Measurements from ENCODE around the gene ALOX12.
A peak's percentile ranks its signal among the peaks of the same experiment; 100 is the strongest.

ALOX12 gene

GRCh38 chr17:7027335-7027734 is 31.5 kb downstream of the ALOX12 start:
- DNase-seq (ENCODE audit: insufficient read length, low spot score) (no peak), FAIRE-seq (no peak)
- TF ChIP-seq POLR2A (IDR thresholded peaks at IDR 0.05; ENCODE audit: low read depth, low read length) (no peak), SPI1 (IDR thresholded peaks at IDR 0.05; ENCODE audit: low read depth, low read length) (no peak), TAF1 (IDR thresholded peaks at IDR 0.05; ENCODE audit: low read depth, low read length) (no peak), PAX5 (IDR thresholded peaks at IDR 0.05; ENCODE audit: insufficient read depth, low read length, severe bottlenecking) (no peak), POU2F2 (IDR thresholded peaks at IDR 0.05; ENCODE audit: low read depth, low read length) (no peak), POLR2AphosphoS5 (IDR thresholded peaks at IDR 0.05; ENCODE audit: low read depth, low read length) (no peak)

GRCh38 chr17:7029096-7029495 is 33.2 kb downstream of the ALOX12 start:
- FAIRE-seq (no peak), DNase-seq (ENCODE audit: insufficient read length, low spot score) (no peak)
- TF ChIP-seq TAF1 (IDR thresholded peaks at IDR 0.05; ENCODE audit: low read depth, low read length) (no peak), PAX5 (IDR thresholded peaks at IDR 0.05; ENCODE audit: insufficient read depth, low read length, severe bottlenecking) (no peak)

DNA sequence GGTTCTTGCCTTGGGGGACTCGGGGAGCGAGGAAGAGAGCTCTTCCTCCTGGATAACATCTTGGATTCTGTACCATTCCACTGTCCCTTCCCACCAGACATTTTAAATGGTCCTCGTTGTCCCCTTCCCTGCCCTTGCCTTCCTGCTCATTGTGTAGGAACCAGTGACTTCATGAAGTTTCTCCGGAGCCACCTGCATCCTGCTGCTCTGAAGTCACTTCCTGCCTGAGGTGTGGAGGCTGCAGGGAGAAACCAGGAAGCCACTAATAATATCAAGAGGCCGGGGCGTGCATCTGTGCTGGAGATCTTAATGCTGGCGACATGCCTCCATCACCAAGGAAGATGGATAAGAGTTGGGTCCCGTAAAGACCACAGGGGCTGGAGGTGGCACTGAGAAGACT is 33.8 kb downstream of the ALOX12 start:
- DNase-seq (ENCODE audit: insufficient read length, low spot score) (no peak), FAIRE-seq (no peak)
- TF ChIP-seq POLR2A (IDR thresholded peaks at IDR 0.05; ENCODE audit: low read depth, low read length) (no peak), POU2F2 (IDR thresholded peaks at IDR 0.05; ENCODE audit: low read depth, low read length) (no peak), SPI1 (IDR thresholded peaks at IDR 0.05; ENCODE audit: low read depth, low read length) (no peak), TAF1 (IDR thresholded peaks at IDR 0.05; ENCODE audit: low read depth, low read length) (no peak), PAX5 (IDR thresholded peaks at IDR 0.05; ENCODE audit: insufficient read depth, low read length, severe bottlenecking) (no peak), POLR2AphosphoS5 (IDR thresholded peaks at IDR 0.05; ENCODE audit: low read depth, low read length) (no peak)

- FAIRE-seq (no peak), DNase-seq (ENCODE audit: insufficient read length, low spot score) (no peak)
Measured at GRCh38 chr17:7034955-7035590, 39.2 kb downstream of the ALOX12 start.

GRCh38 chr17:7035591-7036368 is 39.9 kb downstream of the ALOX12 start, which contains the start of gene SLC16A13:
SLC16A13 (plus strand) TSS chr17:7036015; CDS start chr17:7036383, 368 bp downstream.
- DNase-seq (ENCODE audit: insufficient read length, low spot score) (peak; percentile 100), FAIRE-seq (peak; percentile 99)
- peak; percentile 80 for TF ChIP-seq TAF1 (IDR thresholded peaks at IDR 0.05; ENCODE audit: low read depth, low read length)
- peak; percentile 83 for TF ChIP-seq POU2F2 (IDR thresholded peaks at IDR 0.05; ENCODE audit: low read depth, low read length)
- TF ChIP-seq POLR2A (IDR thresholded peaks at IDR 0.05; ENCODE audit: low read depth, low read length): peak; percentile 97
- TF ChIP-seq SPI1 (IDR thresholded peaks at IDR 0.05; ENCODE audit: low read depth, low read length): no peak
- TF ChIP-seq PAX5 (IDR thresholded peaks at IDR 0.05; ENCODE audit: insufficient read depth, low read length, severe bottlenecking): no peak
- TF ChIP-seq POLR2AphosphoS5 (IDR thresholded peaks at IDR 0.05; ENCODE audit: low read depth, low read length): peak; percentile 98

More at GRCh38 chr17:7034955-7035590, 39.2 kb downstream of the ALOX12 start:
- no peak for TF ChIP-seq POU2F2 (IDR thresholded peaks at IDR 0.05; ENCODE audit: low read depth, low read length)
- TF ChIP-seq POLR2A (IDR thresholded peaks at IDR 0.05; ENCODE audit: low read depth, low read length): no peak
- TF ChIP-seq SPI1 (IDR thresholded peaks at IDR 0.05; ENCODE audit: low read depth, low read length): peak; percentile 24; the same call in 1 of the 2 replicates
- no peak for TF ChIP-seq TAF1 (IDR thresholded peaks at IDR 0.05; ENCODE audit: low read depth, low read length)

- TF ChIP-seq POLR2AphosphoS5 (IDR thresholded peaks at IDR 0.05; ENCODE audit: low read depth, low read length): no peak
- no peak for TF ChIP-seq TAF1 (IDR thresholded peaks at IDR 0.05; ENCODE audit: low read depth, low read length)
- TF ChIP-seq PAX5 (IDR thresholded peaks at IDR 0.05; ENCODE audit: insufficient read depth, low read length, severe bottlenecking): no peak
- no peak for TF ChIP-seq SPI1 (IDR thresholded peaks at IDR 0.05; ENCODE audit: low read depth, low read length)
- no peak for TF ChIP-seq POLR2A (IDR thresholded peaks at IDR 0.05; ENCODE audit: low read depth, low read length)
- no peak for TF ChIP-seq POU2F2 (IDR thresholded peaks at IDR 0.05; ENCODE audit: low read depth, low read length)
- DNase-seq (ENCODE audit: insufficient read length, low spot score): no peak
- FAIRE-seq: no peak
Measured at GRCh38 chr17:7038025-7038862, 42.4 kb downstream of the ALOX12 start.

DNA sequence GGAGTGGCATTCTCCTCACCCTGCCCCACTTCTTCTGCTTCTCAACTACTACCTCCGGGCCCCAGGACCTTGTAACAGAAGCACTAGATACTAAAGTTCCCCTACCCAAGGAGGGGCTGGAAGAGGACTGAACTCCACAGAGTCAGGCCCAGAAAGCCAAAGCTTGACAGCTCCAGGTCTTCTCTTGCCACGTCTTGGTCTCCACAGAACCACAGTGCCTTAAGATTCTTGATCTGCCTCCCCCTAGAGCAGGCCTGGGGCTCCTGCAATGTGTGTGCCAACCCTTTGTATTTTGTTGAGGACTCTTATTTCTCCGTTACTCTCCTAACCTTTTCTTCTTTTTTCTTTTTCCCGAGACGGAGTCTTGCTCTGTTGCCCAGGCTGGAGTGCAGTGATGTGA is 44.0 kb downstream of the ALOX12 start:
- TF ChIP-seq TAF1 (IDR thresholded peaks at IDR 0.05; ENCODE audit: low read depth, low read length) (no peak), POU2F2 (IDR thresholded peaks at IDR 0.05; ENCODE audit: low read depth, low read length) (no peak), POLR2A (IDR thresholded peaks at IDR 0.05; ENCODE audit: low read depth, low read length) (no peak), SPI1 (IDR thresholded peaks at IDR 0.05; ENCODE audit: low read depth, low read length) (no peak), POLR2AphosphoS5 (IDR thresholded peaks at IDR 0.05; ENCODE audit: low read depth, low read length) (no peak), PAX5 (IDR thresholded peaks at IDR 0.05; ENCODE audit: insufficient read depth, low read length, severe bottlenecking) (no peak)
- DNase-seq (ENCODE audit: insufficient read length, low spot score) (no peak), FAIRE-seq (no peak)

- TF ChIP-seq PAX5 (IDR thresholded peaks at IDR 0.05; ENCODE audit: insufficient read depth, low read length, severe bottlenecking): peak; percentile 72
- no peak for TF ChIP-seq SPI1 (IDR thresholded peaks at IDR 0.05; ENCODE audit: low read depth, low read length)
- FAIRE-seq (peak; percentile 78), DNase-seq (ENCODE audit: insufficient read length, low spot score) (no peak)
Measured at GRCh38 chr17:7041607-7042500, 46.0 kb downstream of the ALOX12 start.
